ENCODE results near the gene CMTM5.

DNA sequence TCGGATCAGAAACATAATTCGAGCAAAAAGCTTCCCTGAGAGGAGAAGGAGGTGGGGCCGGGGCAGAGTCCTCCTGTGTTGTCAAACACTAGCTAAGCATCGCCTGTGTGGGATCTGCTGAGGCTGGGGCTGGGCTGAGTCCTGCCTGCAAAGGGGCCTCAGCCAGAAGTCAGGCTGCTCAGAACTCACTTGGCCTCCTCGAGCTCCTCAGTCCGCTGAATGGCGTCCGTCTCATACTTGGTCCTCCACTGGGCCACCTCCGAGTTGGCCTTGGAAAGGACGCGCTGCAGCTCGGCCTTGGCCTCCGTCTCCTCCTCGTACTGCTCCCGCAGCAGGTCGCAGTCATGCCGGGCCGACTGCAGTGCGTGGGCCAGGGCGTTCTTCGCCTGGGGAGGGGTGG lies 41.2 kb downstream of the CMTM5 start:
- TF ChIP-seq, protein P1, sequence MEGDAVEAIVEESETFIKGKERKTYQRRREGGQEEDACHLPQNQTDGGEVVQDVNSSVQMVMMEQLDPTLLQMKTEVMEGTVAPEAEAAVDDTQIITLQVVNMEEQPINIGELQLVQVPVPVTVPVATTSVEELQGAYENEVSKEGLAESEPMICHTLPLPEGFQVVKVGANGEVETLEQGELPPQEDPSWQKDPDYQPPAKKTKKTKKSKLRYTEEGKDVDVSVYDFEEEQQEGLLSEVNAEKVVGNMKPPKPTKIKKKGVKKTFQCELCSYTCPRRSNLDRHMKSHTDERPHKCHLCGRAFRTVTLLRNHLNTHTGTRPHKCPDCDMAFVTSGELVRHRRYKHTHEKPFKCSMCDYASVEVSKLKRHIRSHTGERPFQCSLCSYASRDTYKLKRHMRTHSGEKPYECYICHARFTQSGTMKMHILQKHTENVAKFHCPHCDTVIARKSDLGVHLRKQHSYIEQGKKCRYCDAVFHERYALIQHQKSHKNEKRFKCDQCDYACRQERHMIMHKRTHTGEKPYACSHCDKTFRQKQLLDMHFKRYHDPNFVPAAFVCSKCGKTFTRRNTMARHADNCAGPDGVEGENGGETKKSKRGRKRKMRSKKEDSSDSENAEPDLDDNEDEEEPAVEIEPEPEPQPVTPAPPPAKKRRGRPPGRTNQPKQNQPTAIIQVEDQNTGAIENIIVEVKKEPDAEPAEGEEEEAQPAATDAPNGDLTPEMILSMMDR (conservative IDR thresholded peaks at IDR 0.05; ENCODE audit: low read length), result no peak
- no peak for TF ChIP-seq EZH2phosphoT487 (IDR thresholded peaks at IDR 0.05; ENCODE audit: borderline replicate concordance)

Measured in Loucy (cell line).